Liver (tissue), 9 donors: ENCODE data around the gene ATP2A1. TPM values are rescaled to one million over a fixed set of nuclear protein-coding genes. Genes with fewer than 3 reads are reported as not detected.

Experiments used
- DNase-seq: peaks from one replicate; pipeline ENCODE4 v3.0.0-alpha.2; 2017; ENCODE audit warnings: low spot score
- H3K27ac ChIP-seq, 2 donors: one replicate each; pipeline ENCODE4 v1.7.0; 2013; ENCODE audit warnings: inconsistent platforms in 2 of 2, low read length in 2 of 2, control low read depth in 1 of 2, low read depth in 1 of 2, mild to moderate bottlenecking in 1 of 2
- H3K27me3 ChIP-seq, 4 donors: one replicate each; pipeline versions ENCODE4 v1.6.1 to v1.7.0; 2013; ENCODE audit warnings: low read length in 3 of 4, inconsistent platforms in 1 of 4, mild to moderate bottlenecking in 1 of 4, moderate library complexity in 1 of 4; ENCODE audit not compliant: control insufficient read depth in 4 of 4, insufficient read depth in 4 of 4
- H3K36me3 ChIP-seq, 4 donors: one replicate each; pipeline versions ENCODE4 v1.6.1 to v1.7.0; 2013; ENCODE audit warnings: low read length in 3 of 4, mild to moderate bottlenecking in 3 of 4, low read depth in 1 of 4, moderate library complexity in 1 of 4; ENCODE audit not compliant: control insufficient read depth in 4 of 4, insufficient read depth in 3 of 4
- H3K4me1 ChIP-seq, 4 donors: one replicate each; pipeline versions ENCODE4 v1.6.1 to v1.7.0; 2013; ENCODE audit warnings: low read length in 3 of 4, mild to moderate bottlenecking in 3 of 4, moderate library complexity in 1 of 4; ENCODE audit not compliant: control insufficient read depth in 4 of 4, insufficient read depth in 4 of 4
- H3K4me3 ChIP-seq, 3 donors: one replicate each; pipeline versions ENCODE4 v1.6.1 to v1.7.0; 2013; ENCODE audit warnings: low read length in 3 of 3, control low read depth in 1 of 3, low read depth in 1 of 3, mild to moderate bottlenecking in 1 of 3
- H3K9ac ChIP-seq, 2 donors: one replicate each; pipeline ENCODE4 v1.7.0; 2013; ENCODE audit warnings: low read length in 2 of 2, mild to moderate bottlenecking in 2 of 2, moderate library complexity in 2 of 2, control low read depth in 1 of 2, low read depth in 1 of 2
- H3K9me3 ChIP-seq, 4 donors: one replicate each; pipeline versions ENCODE4 v1.6.1 to v1.7.0; 2013; ENCODE audit warnings: low read length in 3 of 4; ENCODE audit not compliant: control insufficient read depth in 4 of 4
- FOXA1 ChIP-seq: IDR thresholded peaks from 2 replicates; pipeline ENCODE4 v1.6.1; 2016; ENCODE audit warnings: antibody characterized with exemption
- GABPA ChIP-seq, 2 donors: IDR thresholded peaks in 1 of 2; conservative IDR thresholded peaks in 1 of 2; 2 replicates each; pipeline ENCODE4 v1.6.1; 2016; ENCODE audit warnings: antibody characterized with exemption in 2 of 2, mild to moderate bottlenecking in 1 of 2, moderate library complexity in 1 of 2
- HNF4A ChIP-seq, 2 donors: conservative IDR thresholded peaks; 2 replicates each; pipeline ENCODE4 v1.6.1; 2016; ENCODE audit warnings: antibody characterized with exemption in 2 of 2, mild to moderate bottlenecking in 2 of 2
- HNF4G ChIP-seq: IDR thresholded peaks from 2 replicates; pipeline ENCODE4 v1.6.1; 2016; ENCODE audit warnings: antibody characterized with exemption
- JUND ChIP-seq, 2 donors: IDR thresholded peaks; 2 replicates each; pipeline ENCODE4 v1.6.1; 2016; ENCODE audit warnings: antibody characterized with exemption in 2 of 2
- NR2F2 ChIP-seq: IDR thresholded peaks from 2 replicates; pipeline ENCODE4 v1.6.1; 2016; ENCODE audit warnings: antibody characterized with exemption
- RAD21 ChIP-seq, 2 donors: IDR thresholded peaks; 2 replicates each; pipeline ENCODE4 v1.6.1; 2016; ENCODE audit warnings: antibody characterized with exemption in 2 of 2, mild to moderate bottlenecking in 2 of 2
- RXRA ChIP-seq, 2 donors: IDR thresholded peaks; 2 replicates each; pipeline ENCODE4 v1.6.1; 2017 to 2018; ENCODE audit warnings: antibody characterized with exemption in 2 of 2, mild to moderate bottlenecking in 1 of 2
- SP1 ChIP-seq: IDR thresholded peaks from 2 replicates; pipeline ENCODE4 v1.6.1; 2018; ENCODE audit warnings: antibody characterized with exemption, mild to moderate bottlenecking
- TAF1 ChIP-seq: conservative IDR thresholded peaks from 2 replicates; pipeline ENCODE4 v1.6.1; 2016; ENCODE audit warnings: antibody characterized with exemption, mild to moderate bottlenecking
- YY1 ChIP-seq: IDR thresholded peaks from 2 replicates; pipeline ENCODE4 v1.6.1; 2016; ENCODE audit warnings: antibody characterized with exemption, mild to moderate bottlenecking
- WGBS: extraction: QIAGEN DNeasy Blood & Tissue Kit; methylation state at CpG from one replicate; pipeline ENCODE4 v1.1.7; 2013; 5-methylcytosine and 5-hydroxymethylcytosine counted together
- polyA plus RNA-seq, 2 donors: library from polyadenylated mRNA; stranded (reverse) in 1 of 2; unstranded in 1 of 2; fragments of 200-250 nt in 1 of 2; fragments of >200 nt in 1 of 2; fragmentation: Nextera tagmentation in 1 of 2; extraction: Ambion mirVana in 1 of 2; gene quantifications; one replicate each; pipeline versions ENCODE4 v1.2.1 to v1.2.3, GENCODE V29; 2013 to 2015
- total RNA-seq, 2 donors: library from RNA; depleted of rRNA; stranded (reverse); fragments of >200 nt; gene quantifications; one replicate each; pipeline ENCODE4 v1.2.3, GENCODE V29; 2014
- TF ChIP-seq, protein P1 (sequence below): IDR thresholded peaks from 2 replicates; pipeline ENCODE4 v1.6.1; 2016; ENCODE audit warnings: antibody characterized with exemption
- TF ChIP-seq, protein P2 (sequence below): fragments of 150-350 bp; IDR thresholded peaks from 2 replicates; pipeline ENCODE4 v1.5.1; 2017; ENCODE audit warnings: improper control_type of control experiment, low read depth, low read length; ENCODE audit not compliant: missing input control
- TF ChIP-seq, protein P3 (sequence below): IDR thresholded peaks from 2 replicates; pipeline ENCODE4 v1.6.1; 2016; ENCODE audit warnings: antibody characterized with exemption
- TF ChIP-seq, protein P4 (sequence below): IDR thresholded peaks from 2 replicates; pipeline ENCODE4 v1.6.1; 2016; ENCODE audit warnings: antibody characterized with exemption, mild to moderate bottlenecking
- TF ChIP-seq, protein P5 (sequence below): IDR thresholded peaks from 2 replicates; pipeline ENCODE4 v1.6.1; 2016; ENCODE audit warnings: antibody characterized with exemption
- donor health status: healthy.
- donor health status: healthy.
- donor health status: healthy.
- donor health status: healthy.
- donor health status: healthy.

ATP2A1 gene
- total and polyA plus RNA-seq, 4 donors, result 0.07 to 0.23 (median 0.13) TPM

DNA sequence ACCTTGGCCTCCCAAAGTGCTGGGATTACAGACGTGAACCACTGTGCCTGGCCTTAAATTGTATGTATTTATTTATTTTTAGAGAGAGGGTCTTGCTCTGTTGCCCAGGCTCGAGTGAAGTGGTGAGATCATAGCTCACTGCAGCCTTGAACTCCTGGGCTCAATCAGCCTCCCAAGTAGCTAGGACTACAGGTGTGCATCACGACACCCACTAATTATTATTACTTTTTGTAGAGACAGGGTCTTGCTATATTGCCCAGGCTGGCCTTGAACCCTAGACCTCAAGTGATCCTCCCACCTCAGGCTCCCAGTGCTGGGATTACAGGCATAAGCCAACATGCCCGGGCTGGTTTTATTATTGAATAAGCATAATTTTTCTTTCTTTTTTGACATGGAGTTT, 68.4 kb downstream of the ATP2A1 start:
- WGBS, result 76% methylated on average over 4 of the region's 4 CpGs
- H3K27me3 ChIP-seq, result no peaks in the 10 kb centered on the region
- TF ChIP-seq, protein P1, sequence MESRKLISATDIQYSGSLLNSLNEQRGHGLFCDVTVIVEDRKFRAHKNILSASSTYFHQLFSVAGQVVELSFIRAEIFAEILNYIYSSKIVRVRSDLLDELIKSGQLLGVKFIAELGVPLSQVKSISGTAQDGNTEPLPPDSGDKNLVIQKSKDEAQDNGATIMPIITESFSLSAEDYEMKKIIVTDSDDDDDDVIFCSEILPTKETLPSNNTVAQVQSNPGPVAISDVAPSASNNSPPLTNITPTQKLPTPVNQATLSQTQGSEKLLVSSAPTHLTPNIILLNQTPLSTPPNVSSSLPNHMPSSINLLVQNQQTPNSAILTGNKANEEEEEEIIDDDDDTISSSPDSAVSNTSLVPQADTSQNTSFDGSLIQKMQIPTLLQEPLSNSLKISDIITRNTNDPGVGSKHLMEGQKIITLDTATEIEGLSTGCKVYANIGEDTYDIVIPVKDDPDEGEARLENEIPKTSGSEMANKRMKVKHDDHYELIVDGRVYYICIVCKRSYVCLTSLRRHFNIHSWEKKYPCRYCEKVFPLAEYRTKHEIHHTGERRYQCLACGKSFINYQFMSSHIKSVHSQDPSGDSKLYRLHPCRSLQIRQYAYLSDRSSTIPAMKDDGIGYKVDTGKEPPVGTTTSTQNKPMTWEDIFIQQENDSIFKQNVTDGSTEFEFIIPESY, result no peak
- TF ChIP-seq SP1 (no peak), HNF4G (no peak), NR2F2 (no peak), JUND (IDR thresholded peaks at IDR 0.05) (no peak), FOXA1 (no peak), YY1 (no peak), RAD21 (IDR thresholded peaks at IDR 0.05) (no peak)
- TF ChIP-seq, protein P2, sequence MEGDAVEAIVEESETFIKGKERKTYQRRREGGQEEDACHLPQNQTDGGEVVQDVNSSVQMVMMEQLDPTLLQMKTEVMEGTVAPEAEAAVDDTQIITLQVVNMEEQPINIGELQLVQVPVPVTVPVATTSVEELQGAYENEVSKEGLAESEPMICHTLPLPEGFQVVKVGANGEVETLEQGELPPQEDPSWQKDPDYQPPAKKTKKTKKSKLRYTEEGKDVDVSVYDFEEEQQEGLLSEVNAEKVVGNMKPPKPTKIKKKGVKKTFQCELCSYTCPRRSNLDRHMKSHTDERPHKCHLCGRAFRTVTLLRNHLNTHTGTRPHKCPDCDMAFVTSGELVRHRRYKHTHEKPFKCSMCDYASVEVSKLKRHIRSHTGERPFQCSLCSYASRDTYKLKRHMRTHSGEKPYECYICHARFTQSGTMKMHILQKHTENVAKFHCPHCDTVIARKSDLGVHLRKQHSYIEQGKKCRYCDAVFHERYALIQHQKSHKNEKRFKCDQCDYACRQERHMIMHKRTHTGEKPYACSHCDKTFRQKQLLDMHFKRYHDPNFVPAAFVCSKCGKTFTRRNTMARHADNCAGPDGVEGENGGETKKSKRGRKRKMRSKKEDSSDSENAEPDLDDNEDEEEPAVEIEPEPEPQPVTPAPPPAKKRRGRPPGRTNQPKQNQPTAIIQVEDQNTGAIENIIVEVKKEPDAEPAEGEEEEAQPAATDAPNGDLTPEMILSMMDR, result no peak
- TF ChIP-seq, protein P3, sequence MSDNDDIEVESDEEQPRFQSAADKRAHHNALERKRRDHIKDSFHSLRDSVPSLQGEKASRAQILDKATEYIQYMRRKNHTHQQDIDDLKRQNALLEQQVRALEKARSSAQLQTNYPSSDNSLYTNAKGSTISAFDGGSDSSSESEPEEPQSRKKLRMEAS, result no peak
- TF ChIP-seq, protein P4, sequence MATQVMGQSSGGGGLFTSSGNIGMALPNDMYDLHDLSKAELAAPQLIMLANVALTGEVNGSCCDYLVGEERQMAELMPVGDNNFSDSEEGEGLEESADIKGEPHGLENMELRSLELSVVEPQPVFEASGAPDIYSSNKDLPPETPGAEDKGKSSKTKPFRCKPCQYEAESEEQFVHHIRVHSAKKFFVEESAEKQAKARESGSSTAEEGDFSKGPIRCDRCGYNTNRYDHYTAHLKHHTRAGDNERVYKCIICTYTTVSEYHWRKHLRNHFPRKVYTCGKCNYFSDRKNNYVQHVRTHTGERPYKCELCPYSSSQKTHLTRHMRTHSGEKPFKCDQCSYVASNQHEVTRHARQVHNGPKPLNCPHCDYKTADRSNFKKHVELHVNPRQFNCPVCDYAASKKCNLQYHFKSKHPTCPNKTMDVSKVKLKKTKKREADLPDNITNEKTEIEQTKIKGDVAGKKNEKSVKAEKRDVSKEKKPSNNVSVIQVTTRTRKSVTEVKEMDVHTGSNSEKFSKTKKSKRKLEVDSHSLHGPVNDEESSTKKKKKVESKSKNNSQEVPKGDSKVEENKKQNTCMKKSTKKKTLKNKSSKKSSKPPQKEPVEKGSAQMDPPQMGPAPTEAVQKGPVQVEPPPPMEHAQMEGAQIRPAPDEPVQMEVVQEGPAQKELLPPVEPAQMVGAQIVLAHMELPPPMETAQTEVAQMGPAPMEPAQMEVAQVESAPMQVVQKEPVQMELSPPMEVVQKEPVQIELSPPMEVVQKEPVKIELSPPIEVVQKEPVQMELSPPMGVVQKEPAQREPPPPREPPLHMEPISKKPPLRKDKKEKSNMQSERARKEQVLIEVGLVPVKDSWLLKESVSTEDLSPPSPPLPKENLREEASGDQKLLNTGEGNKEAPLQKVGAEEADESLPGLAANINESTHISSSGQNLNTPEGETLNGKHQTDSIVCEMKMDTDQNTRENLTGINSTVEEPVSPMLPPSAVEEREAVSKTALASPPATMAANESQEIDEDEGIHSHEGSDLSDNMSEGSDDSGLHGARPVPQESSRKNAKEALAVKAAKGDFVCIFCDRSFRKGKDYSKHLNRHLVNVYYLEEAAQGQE, result no peak
- TF ChIP-seq, protein P5, sequence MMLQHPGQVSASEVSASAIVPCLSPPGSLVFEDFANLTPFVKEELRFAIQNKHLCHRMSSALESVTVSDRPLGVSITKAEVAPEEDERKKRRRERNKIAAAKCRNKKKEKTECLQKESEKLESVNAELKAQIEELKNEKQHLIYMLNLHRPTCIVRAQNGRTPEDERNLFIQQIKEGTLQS, result no peak

DNA sequence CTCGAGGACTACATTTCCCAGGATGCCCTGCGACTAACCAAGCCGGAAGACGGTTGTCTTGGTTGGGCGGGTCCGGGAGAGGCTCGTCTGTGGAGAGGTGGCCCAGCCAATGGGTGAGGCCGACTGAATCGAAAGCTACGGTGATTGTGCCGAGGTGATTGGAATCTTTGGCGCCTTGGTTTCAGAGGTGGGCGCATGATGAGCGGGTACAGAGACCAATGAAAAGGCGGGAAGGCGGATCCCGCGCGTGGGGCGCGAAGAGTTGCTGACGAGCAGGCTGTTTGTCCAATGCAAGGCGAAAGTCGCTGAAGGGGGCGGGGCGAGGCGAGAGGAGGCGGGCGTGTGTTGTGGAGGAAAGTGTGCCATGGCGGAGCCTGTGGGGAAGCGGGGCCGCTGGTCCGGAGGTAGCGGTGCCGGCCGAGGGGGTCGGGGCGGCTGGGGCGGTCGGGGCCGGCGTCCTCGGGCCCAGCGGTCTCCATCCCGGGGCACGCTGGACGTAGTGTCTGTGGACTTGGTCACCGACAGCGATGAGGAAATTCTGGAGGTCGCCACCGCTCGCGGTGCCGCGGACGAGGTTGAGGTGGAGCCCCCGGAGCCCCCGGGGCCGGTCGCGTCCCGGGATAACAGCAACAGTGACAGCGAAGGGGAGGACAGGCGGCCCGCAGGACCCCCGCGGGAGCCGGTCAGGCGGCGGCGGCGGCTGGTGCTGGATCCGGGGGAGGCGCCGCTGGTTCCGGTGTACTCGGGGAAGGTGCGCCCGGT, 72.5 kb downstream of the ATP2A1 start, which contains the start of gene NFATC2IP:
Gene NFATC2IP, plus strand, starts transcription at position 290 of the 762 bp plus-strand sequence. Its CDS starts 75 bp downstream, at position 365.
- H3K9ac ChIP-seq, result peak within 1 kb of the TSS; percentile 58 to 71
- H3K27me3 ChIP-seq, result no peaks in the 10 kb centered on the region
- H3K9me3 ChIP-seq, result no peaks in the 10 kb centered on the region
- WGBS, result under 1% methylated on average over 79 of the region's 79 CpGs
- DNase-seq, result peak; percentile 100
- H3K4me3 ChIP-seq, result peak within 1 kb of the TSS; percentile 68 to 99 (median 80)
- TF ChIP-seq NR2F2 (no peak), RXRA (IDR thresholded peaks at IDR 0.05) (peak in 1 of 2 donors; percentile 23), YY1 (peak; percentile 90), RAD21 (IDR thresholded peaks at IDR 0.05) (peak; percentile 16 to 33), HNF4G (no peak), SP1 (peak; percentile 99), HNF4A (conservative IDR thresholded peaks at IDR 0.05) (peak in 1 of 2 donors; percentile 19), GABPA (IDR thresholded peaks at IDR 0.05 in 1 of 2, conservative IDR thresholded peaks at IDR 0.05 in 1 of 2) (peak; percentile 74 to 95), TAF1 (no peak)
- TF ChIP-seq, protein P1, result peak; percentile 74
- TF ChIP-seq, protein P3, result peak; percentile 63
- peaks cover under 1 to 20% (median 14%) of the 10 kb centered on the region in 4 donors for H3K36me3 ChIP-seq
- peaks cover 2 to 14% (median 13%) of the 10 kb centered on the region in 4 donors for H3K4me1 ChIP-seq
- peak within 1 kb of the TSS; percentile 57 to 76 for H3K27ac ChIP-seq

More for the DNA sequence above, 68.4 kb downstream of the ATP2A1 start:
- Histone ChIP-seq H3K9me3 (no peaks in the 10 kb centered on the region), H3K4me1 (peaks cover 0 to 17% (median 11%) of the 10 kb centered on the region in 4 donors), H3K4me3 (no peak overlapping the region), H3K27ac (no peak overlapping the region), H3K9ac (no peak overlapping the region), H3K36me3 (no peaks in the 10 kb centered on the region)
- DNase-seq, result no peak
